Stimulated activated CD4-positive, alpha-beta T cell treated with anti-CD3 and anti-CD28 coated beads, Interleukin-15, amount 100 ng/mL, for 48 hours (primary cell): ENCODE results near the gene AKR1C2.
"Not testable (repeated sequence)": the region's sequence is repeated elsewhere in the genome, so short reads cannot be mapped to it uniquely, and the experiment has no call there.

Experiments used
- DNase-seq, 2 donors: peaks; one replicate each; pipeline ENCODE4 v3.0.0-alpha.2; 2020; ENCODE audit warnings: low read depth in 2 of 2

The AKR1C2 gene

DNA sequence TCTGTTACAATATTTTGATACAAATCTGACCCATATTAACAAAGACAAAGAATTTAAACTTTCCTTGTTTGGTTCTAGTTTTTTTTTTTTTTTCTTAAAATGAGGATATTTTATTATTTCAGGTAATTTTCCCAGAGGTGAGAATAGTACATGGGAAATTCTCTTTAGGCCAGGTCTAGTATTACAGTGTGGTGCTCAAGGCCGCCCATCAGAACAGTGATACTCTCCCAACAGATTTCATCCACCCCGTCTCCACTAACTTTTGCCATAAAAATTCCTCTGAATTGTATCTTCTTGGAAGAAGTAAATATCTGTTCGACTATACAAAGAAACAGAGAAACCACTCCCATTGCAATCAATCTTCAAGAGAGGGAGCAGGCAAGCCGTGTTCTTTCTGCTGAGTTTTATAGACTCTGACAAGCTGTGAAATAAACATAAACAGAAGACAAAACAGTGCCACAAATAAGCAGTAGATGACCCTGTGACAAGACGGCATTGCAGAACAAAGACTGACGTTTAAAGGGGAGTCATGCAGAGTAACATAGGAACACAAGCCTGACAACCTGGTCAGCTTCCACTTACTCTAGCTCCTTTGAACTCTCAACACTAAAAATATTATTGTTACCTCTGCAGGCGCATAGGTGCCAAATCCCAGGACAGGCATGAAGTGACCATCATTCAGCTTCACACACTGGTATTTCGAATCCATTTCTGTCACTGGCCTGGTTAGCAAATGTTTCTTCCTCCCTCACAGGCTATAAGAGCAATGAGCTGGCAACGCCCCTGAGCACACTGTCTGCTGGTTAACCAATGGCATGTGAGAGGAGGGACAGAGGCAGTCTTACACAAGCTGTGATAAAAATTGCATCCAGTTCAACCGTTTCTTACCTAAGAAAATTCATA lies at the start of gene AKR1C2:
Gene AKR1C2 (minus strand): TSS at position 731 of the 903 bp plus-strand sequence. CDS start 22 bp downstream, at position 709.
- DNase-seq, result not testable (repeated sequence)

DNA sequence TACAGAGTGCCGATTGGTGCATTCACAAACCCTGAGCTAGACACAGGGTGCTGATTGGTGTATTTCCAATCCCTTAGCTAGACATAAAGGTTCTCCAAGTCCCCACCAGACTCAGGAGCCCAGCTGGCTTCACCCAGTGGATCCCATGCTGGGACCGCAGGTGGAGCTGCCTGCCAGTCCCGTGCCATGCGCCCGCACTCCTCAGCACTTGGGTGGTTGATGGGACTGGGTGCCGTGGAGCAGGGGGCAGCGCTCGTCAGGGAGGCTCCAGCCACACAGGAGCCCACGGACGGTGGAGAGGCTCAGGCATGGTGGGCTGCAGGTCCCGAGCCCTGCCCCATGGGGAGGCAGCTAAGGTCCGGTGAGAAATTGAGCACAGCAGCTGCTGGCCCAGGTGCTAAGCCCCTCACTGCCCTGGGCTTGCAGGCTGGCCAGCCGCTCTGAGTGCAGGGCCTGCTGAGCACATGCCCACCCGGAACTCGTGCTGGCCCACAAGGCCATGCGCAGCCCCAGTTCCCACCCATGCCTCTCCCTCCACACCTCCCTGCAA lies 49.4 kb upstream of the AKR1C2 start:
- DNase-seq, result not testable (repeated sequence)

DNA sequence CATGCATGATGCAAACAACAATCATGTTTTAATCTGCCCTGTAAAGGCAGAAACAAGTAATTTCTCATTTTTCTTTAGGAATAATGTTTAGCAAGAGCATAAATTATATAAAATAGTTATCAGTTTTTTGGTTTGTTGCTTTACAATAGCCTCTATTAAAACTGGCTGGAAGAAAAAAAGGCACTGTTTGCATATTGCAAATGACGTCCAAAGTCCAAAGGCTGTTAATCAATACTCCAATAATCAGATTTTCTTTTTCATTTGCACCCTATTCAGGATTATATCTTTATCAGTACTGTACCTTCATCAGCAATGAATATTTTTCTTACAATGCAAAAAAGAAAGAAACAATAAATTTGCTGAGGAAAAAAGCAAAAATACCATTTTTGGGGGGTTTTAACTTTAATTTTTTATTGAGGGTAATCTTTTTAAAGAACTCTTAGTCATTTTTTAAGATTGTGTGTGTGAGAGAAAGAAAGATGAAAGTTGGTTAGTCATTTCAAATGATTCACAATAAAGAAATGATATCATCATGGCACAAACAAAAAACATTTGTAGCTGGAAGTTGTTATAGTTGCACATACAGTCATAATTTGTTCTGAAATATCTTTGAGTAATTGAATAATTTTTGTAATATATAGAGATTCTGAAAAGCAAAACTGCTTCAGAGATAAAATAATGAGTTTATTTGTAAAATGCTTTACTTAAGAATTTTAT lies 44.4 kb upstream of the AKR1C2 start:
- no peak for DNase-seq

DNA sequence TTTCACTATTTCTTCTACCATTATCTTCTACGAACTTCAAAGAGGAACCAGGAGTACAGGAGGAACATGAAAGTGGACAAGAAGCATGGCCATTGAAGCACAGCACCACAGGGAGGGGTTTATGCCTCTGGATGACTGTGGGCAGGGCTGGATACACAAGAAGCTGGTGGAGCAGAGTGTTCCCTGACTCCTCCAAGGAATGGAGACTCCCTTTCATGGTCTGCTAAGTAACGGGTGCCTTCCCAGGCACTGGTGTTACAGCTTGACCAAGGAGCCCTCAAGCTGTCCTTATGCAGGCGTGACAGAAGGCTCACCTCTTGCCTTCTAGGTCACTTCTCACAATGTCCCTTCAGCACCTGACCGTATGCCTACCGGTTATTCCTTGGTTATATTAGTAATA lies 43.4 kb upstream of the AKR1C2 start:
- not testable (repeated sequence) for DNase-seq

DNA sequence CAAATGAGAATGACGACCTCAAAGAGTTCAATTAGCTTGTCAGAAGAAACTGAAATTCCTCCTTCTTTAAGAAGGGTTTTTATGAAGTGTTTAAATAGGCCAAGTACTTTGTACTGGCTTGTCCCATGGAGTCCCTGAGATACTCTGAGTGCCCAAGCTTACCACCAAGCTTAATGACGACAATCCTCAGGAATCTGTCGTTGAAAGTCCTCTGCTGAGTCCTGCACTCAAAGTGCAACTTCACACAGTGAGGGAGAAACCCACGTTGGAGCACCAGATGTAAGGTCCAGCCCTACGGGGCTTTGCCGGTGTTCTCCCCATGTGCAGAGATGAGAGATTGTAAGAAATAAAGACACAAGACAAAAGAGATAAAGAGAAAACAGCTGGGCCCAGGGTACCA lies 42.8 kb upstream of the AKR1C2 start:
- no peak for DNase-seq

DNA sequence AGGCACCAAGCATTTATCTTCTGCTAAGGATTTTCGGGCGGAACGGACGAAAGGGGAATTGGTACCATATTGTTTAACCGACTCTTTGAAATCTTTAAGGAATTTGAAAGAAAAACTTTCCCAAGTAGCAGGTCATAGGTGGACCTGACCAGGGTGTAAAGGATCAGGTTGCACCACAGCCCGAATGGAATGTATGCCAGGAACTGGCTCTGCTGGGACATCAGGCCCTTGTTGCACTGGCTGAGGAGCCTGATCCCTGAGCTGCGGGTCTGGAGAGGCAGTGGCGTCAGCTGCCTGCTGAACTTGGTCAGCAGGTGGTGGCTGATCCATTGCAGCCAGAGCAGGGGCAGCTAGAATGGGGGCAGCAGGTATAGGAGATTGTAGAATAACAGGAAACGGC lies 41.4 kb upstream of the AKR1C2 start:
- no peak for DNase-seq

DNA sequence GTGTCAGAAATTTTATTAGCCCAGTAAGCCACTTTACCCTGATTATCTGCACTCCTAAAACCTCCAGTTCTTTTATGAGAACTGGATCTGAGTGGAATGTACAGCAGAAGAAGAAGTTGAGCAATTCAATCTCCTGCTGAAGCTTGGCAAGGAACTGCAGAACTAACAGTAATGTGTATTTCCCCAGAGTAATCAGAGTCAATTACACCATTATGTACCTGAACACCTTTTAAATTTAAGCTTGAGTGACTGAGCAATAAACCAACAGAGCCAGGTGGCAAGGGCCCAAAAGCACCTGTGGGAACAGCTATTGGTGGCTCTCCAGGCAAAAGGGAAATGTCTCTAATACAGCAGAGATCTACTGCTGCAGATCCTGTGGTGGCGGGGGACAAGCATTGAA lies 40.1 kb upstream of the AKR1C2 start:
- no peak for DNase-seq

DNA sequence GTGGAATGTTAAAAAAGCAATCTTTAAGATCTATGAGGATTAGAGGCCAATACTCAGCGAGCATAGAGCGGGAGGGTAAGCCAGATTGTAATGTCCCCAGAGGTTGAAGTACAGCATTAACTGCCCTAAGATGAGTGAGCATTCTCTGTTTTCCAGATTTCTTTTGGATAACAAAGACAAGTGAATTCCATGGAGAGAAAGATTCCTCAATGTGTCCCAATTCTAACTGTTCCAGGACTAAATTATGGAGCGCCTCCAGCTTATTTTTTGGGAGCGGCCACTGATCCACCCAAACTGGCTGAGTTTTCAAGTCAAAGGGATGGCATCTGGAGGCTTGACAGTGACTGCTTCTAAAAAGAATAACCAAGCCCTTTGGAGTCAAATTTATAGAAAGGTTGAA lies 39.3 kb upstream of the AKR1C2 start:
- DNase-seq, result no peak

DNA sequence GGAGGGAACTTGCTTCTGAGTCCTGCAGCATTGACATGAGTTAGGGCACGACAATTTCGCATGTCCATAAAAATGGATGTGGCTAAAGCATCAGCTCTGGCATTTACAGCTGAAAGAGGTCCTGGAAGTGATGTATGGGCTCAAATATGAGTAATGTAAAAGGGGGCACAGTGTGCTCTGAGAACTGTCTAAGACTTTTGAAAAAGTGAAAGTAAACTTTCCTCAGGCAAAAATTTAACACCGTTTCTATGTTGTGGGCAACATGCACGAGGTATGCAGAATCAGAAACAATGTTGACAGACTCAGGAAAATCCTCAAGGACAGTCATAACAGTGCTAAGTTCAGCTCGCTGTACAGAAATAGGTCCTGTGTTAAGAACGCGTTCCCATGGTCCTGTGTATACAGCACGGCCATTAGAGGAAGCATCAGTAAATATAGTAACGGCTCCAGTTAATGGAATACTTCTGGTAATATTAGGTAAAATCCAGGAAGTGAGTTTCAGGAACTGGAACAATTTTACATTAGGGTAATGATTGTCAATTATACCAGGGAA lies 37.9 kb upstream of the AKR1C2 start:
- no peak for DNase-seq

DNA sequence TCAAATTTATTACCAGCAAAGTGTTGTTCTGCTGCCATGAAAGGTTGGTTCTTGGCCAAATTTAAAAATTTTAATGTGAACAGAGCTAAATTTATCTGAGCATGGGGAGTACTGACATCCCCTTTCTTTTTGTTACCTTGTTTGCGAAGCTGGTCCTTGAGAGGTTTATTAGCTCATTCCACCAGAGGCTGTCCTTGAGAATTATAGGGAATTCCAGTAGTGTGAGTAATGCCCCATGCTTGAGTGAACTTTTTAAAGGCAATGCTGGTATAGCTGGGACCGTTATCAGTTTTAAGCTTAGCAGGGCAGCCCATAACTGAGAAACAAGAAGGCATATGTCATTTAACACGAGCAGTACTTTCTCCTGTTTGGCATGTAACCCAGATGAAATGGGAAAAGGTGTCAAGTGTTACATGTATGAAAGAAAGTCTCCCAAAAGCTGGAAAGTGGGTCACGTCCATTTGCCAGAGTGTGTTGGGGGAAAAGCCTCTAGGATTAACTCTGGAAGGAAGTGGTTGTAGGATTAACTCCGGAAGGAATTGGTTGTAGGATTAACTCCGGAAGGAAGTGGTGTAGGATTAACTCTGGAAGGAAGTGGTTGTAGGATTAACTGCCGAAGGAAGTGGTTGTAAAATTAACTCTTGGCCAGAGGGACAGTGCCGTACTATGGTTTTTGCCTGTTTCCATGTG lies 37.3 kb upstream of the AKR1C2 start:
- DNase-seq, result no peak

DNA sequence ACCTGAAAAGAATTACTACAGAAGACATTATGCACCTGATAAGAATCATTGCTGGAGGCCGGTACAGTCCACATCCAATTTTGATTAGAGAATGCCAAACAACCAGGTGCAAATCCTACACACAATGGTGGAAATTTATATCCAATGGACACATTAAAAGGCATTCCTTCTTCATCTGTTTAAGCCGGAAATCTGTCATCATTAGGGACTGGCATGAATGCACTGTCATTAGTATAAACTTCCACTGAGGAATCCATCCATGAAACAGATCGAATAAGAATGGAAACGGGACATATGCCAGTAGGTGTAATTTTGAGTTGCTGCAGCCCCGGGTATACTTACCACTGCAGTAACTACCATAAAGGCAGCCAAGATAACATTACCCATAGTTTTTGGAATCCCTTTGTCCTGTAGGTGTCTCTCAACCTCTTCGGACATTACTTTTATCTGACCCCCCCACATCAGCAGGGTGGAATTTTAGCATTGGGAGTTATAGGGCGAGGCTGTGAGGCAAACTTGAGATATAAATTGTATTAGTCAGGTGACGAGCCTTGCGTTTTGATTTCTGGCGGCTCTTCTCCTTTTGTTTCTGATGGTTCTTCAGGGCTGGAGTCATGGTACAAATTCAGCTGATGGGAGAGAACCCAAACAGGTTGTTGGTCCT lies 36.5 kb upstream of the AKR1C2 start:
- no peak for DNase-seq

DNA sequence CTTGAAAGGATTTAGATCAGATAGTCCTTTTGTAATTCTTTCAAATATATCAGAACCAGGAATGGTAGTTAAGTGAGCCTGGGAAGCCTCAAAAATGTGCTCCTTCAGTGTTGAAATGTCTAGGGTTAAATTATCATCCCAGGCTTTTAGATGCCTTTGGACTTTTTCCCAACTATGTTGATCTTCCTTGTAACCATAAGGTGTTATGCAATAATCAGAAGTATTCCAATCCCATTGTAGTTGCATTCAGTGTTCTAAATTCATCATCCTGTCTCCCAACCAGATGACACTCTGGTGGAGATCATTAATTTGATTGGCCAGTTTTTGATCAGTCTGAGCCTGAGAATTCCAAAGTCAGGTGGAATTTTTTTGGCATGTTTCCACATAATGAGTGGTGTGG lies 35.1 kb upstream of the AKR1C2 start:
- DNase-seq, result no peak

DNA sequence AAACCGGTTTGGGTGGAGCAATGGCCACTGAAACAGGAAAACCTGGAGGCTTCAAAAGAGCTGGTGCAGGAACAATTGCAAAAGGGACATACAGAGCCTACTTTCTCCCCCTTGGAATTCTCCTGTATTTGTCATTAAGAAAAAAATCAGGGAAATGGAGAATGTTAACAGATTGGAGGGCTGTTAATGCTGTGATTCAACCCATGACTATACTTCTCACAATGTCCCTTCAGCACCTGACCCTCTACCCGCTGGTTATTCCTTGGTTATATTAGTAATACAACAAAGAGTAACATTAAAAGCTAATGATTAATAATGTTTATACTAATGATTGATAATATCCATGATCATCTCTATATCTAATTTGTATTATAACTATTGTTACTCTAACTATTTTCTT lies 34.4 kb upstream of the AKR1C2 start:
- no peak for DNase-seq

DNA sequence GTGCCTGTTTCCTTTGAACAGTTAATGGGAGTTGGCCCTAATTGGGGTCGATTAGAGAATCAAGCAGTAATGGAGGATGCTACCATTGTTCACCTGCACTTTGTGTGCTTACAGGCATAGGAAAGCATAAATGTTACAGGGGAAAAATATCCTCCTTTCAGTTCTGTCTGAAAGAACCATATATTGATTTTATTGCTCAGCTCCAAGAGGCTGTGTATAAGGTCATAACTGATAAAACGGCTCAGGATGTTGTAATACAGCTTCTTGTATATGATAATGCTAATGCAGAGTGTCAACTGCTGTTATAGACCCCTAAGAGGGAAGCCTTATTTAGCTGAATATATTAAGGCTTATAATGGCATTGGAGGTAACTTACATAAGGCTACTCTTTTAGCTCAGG lies 32.9 kb upstream of the AKR1C2 start:
- DNase-seq, result no peak

DNA sequence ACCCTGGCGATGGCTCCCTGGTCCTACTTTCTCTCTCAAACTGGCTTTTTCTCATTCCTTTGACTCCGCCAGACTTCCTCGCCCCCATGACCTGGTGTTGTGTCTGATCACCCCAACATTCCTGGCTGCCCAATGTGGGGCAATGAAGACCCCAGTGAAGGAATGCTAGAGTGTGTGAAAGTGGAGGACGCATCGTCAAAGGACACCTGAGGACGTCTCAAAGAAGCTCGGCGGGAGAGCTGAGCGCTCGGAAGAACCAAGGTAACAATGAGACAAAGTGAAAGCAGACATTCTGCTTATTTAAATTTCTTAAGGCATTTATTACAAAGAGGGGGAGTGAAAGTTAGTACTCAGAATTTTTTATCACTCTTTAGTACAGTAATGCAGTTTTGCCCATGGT lies 31.7 kb upstream of the AKR1C2 start:
- no peak for DNase-seq

DNA sequence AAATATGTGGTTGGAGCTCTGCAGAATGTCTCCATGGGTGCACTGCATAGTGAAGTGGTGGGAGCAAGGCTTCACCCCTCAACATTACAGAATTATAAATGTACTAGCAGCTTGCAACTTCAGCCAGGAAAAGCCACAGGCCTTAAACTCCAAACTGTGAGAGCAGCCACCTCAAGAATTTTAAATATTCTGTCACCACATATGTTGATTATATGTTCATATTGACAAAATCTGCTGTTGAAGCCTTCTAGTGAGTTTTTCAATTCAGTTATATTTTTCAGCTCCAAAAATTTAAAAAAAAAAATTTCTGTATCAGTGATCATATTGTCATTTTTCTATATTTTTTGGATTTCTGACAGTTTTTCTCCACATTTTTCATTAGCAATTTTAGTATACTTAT lies 30.9 kb upstream of the AKR1C2 start:
- DNase-seq, result no peak

DNA sequence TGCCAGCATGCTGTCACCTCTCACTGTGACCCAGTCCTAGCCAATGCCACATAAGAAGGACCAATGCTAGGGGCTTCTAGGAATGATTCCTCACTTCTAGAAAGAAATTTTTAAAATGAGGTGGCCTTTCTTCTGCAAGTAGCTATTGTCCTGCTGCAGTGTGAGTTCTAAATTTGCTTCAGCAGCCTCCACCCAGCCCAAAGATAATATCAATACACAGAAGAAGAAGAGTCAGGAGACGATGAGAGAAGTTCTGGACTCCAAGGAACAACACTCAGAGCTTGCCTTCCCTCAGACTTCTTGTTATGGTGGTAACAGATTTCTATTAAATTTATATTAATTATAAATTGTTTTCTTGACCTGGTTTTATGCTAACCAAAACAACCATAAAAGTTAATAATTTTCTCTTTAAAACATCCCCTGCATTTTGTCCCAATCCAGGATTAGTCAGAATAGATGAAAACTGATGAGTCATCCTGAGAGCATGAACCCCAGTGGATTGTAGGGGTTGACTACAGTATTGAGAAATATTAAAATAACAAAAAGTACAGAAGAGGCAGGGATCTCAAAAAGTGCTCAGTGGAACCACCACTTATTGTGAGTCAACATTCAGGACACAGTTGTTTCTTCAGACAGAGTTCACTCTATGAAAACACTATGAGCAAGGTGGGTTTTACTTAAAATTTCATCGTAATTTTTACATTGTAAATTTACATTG lies 29.6 kb upstream of the AKR1C2 start:
- DNase-seq, result no peak

DNA sequence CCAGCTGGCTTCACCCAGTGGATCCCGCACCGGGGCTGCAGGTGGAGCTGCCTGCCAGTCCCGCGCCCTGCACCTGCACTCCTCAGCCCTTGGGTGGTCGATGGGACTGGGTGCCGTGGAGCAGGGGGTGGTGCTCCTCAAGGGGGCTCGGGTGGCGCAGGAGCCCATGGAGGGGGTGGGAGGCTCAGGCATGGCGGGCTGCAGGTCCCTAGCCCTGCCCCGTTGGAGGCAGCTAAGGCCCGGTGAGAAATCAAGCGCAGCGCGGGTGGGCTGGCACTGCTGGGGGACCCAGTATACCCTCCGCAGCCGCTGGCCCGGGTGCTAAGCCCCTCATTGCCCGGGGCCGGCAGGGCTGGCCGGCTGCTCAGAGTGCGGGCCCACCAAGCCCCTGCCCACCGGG lies 28.8 kb upstream of the AKR1C2 start:
- DNase-seq, result not testable (repeated sequence)

DNA sequence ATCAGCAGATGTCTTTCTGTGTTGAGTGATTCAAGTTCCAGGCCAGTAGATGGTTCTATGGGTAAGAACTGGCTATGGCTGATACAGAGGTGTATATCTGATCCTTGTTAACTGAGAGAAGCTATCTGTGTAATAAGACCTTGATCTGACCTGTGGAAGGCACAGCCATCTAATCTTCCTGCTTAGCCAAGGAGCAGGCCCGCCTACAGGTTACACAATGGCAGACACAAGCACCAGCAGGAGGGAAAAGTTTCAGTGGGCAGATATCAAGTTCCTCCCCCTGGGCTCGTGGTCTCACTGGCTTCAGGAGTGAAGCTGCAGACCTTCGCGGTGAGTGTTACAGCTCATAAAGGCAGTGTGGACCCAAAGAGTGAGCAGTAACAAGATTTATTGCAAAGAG lies 27.9 kb upstream of the AKR1C2 start:
- DNase-seq, result not testable (repeated sequence)

DNA sequence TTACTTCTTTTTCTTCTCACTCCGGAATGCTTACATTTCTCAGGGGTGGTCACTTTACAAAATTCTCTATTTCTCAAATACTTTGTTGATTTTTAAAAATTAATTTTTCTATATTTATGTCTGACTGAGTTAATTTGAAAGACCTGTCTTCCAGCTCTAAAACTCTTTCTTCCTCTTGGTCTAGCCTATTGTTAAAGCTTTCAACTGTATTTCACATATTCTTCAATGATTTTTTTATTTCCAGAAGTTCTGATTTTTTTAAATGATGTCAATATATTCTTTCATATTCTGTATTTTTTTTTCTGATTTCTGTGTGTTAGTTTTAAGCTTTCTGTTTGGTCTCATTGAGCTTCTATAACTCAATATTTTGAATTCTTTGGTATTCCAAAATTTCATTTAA lies 27.3 kb upstream of the AKR1C2 start:
- no peak for DNase-seq

DNA sequence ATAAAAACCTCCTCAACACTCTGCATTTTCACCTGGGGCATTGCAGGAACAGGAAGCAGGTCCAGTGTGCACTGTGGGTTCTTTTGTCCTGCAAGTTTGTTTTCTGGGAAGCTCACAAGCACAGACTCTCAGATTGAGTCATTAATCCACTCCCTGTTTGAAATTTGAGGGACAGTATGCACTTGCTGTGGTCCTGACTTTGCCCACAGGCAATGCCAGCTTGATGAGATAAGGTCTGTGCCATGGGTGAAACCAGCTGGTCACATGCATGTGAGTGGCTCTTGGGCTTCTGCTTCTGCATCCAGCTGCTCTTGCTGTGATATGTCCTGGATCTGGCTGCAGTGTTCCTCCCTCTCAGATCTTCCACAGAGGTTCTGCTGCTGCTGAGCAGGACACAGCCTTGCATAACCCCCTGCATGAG lies 21.8 kb upstream of the AKR1C2 start:
- DNase-seq, result not testable (repeated sequence)
